ENCODE measurements around the gene KRTAP5-2. TPM values are rescaled to one million over a fixed set of nuclear protein-coding genes. Genes with fewer than 3 reads are reported as not detected.
"Not testable (repeated sequence)": the region's sequence is repeated elsewhere in the genome, so short reads cannot be mapped to it uniquely, and the experiment has no call there.

The KRTAP5-2 gene
- total RNA-seq, 1 donor from 2014 or later = not detected

DNA sequence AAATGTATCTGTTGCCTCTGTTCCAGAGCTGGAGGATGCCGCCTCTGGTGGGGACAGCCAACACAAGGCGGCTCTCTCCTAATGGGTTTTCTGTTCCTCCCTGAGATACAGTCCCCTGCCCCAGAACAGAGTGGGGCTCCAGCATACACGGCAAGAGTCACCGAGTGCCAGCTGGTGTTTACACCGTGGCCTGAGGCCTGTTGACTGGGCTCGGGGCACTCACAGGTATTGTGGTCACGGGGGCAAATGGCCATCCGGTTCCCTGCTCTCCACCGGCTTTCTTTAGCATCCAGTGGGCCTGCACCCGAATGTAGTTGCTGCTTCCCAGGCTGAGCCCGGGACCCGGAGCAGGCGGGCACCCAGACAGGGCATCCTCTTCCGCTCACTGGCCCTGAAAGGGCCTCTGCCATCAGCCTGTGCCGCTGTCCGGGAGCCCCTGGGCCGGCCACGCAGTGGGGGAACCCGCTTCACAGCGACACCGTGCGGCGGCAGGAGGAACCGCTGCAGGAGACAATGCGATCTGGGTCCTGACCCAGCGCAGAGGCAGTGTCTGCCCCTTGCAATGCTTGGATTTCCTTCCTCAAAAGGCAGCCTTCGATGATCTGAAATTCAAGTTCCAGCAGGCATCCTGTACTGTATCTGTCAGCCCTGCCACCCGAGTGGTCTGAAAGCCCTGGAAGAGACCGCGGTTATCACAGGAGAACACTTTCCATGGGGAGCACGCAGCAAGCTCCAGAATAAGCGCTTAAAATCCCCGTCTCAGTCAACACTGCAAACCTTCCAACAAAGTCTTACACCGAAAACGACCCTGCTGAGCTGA is 30.6 kb upstream of the KRTAP5-2 start:
- intact Hi-C loops (cut with micrococcal nuclease) = no loop called here

- intact Hi-C loops (cut with micrococcal nuclease) = no loop called here
These were observed 27.4 kb upstream of the KRTAP5-2 start for GRCh38 chr11:1625541-1625940.

GRCh38 chr11:1624621-1625020 is 26.5 kb upstream of the KRTAP5-2 start:
- intact Hi-C loops (cut with micrococcal nuclease) = no loop called here

DNA sequence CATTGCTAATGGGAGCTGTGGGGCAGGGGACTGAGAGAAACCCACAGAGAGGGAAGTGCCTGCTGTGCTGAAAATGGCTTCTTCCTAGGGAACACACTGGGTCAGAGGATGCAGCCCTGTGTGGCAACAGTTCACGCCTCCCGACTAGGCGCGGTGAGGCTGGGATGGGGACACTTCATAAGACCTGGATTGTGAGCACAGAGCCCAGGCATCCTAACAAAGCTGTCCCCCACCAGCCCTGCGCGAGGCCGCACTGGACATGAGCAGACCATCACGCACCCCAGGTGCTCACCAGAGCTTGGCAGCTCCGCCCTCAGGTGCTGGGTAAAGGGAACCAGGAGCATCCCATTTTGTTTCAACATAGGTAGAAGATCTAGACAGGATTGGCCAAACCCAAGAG is 25.6 kb upstream of the KRTAP5-2 start:
- intact Hi-C loops (cut with micrococcal nuclease) = no loop called here

GRCh38 chr11:1622086-1622485 is 24.0 kb upstream of the KRTAP5-2 start, which contains the start of gene KRTAP5-4:
TSS of gene KRTAP5-4 (minus strand) at chr11:1622138. CDS start at chr11:1622093, 45 bp downstream.
- intact Hi-C loops (cut with micrococcal nuclease) = no loop called here

- intact Hi-C loops (cut with micrococcal nuclease) = no loop called here
These were observed 21.4 kb upstream of the KRTAP5-2 start for GRCh38 chr11:1619449-1619848.

GRCh38 chr11:1618231-1618630 is 20.1 kb upstream of the KRTAP5-2 start:
- intact Hi-C loops (cut with micrococcal nuclease) = no loop called here

GRCh38 chr11:1608363-1608762 is 10.3 kb upstream of the KRTAP5-2 start, which contains the start of gene KRTAP5-3:
TSS of gene KRTAP5-3 (minus strand) at chr11:1608463. CDS start at chr11:1608385, 78 bp downstream.
- intact Hi-C loops (cut with micrococcal nuclease) = no loop called here

DNA sequence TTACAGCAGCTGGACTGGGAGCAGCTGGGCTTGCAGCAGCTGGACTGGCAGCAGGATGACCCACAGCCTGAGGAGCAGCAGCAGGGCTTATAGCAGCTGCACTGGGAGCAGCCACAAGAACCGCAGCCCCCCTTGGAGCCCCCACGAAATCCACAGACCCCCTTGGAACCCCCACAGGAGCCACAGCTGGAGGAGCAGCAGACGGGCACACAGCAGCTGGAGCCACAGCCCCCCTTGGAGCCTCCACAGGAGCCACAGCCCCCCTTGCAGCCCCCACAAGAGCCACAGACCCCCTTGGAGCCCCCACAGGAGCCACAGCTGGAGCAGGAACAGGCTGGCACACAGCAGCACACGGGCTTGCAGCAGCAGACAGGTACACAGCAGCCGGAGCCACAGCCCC is 9.8 kb upstream of the KRTAP5-2 start:
- intact Hi-C loops (cut with micrococcal nuclease) = not testable (repeated sequence)

DNA sequence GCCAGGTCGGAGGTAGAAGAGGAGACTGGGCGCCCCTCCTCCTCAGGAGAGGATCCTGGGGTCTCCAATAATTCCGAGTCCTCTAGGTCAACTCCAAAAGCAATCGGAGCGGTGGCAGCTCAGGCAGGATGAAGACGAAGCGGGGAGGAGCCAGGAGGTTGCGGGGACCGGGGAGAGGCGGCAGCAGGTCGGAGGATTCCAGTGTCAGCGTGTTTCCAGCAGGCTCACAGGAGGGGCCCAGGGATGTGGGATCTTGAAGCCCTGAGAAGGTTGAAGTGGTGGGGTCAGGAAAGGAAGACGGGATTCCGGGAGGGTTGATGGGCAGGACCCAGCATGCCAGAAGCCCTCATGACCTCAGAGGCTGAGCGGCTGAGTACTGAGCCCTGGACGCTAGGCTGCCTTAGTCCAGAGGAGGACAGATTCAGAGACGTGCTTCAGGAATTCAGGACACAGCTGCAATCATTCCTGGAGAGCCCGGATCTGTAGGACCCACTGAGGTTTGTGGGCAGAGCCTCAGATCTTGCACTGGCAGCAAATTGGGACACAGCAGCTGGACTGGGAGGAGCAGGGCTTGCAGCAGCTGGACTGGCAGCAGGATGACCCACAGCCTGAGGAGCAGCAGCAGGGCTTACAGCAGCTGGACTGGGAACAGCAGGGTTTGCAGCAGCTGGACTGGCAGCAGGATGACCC is 9.2 kb upstream of the KRTAP5-2 start:
- intact Hi-C loops (cut with micrococcal nuclease) = not testable (repeated sequence)

DNA sequence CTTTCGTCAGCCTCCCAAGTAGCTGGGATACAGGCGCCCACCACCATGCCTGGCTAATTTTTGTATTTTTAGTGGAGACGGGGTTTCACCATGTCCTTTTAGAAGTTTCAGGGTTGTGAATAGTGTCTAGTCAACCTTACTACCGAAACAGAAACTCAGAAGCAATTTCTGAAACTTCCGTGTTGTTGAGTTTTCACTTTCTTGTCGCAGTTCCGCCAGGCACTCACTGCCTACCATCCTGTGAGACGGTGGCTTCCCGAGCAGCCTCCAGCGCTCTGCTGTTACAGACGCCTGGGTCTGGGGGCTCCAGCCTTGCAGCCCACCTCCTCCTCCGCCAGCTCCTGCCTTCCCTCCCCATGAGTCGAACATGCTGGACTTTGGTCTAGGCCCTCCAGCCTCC is 7.8 kb upstream of the KRTAP5-2 start:
- intact Hi-C loops (cut with micrococcal nuclease) = not testable (repeated sequence)

DNA sequence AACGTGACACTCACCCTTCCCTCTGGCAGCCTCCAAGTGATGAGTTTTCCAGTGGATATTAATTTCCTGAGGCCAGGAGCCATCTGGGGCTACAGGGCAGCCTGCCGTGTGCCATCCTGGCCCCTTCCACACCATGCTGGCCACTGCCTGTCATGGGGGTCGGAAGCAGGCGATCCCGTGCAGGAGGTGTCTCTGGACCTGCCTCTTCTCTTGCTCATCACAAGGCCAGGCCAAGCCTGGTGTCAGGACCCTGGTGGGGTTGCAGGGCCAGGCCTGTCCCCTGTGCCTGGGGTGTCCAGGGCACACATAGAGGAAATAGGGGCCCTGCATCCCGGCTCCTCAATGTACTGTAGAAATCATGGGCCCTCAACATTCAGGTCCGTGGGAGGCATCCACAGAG is 6.6 kb upstream of the KRTAP5-2 start:
- intact Hi-C loops (cut with micrococcal nuclease) = no loop called here

GRCh38 chr11:1604181-1604580 is 6.1 kb upstream of the KRTAP5-2 start:
- intact Hi-C loops (cut with micrococcal nuclease) = no loop called here

DNA sequence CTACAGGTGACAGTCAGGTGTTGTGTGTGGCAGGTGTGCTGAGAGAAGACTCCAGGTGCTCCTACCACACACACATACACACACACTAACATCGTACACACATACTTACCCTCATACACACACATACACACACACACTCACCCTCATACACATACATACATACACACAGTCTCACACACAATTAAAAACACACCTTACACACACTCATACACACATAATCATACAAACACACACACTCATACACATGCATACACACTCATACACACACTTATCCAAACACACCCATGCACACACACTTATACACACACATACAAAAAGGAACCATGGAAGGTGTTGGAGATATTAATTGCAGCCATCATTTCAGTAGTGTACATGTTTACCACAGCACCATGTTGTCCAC is 5.5 kb upstream of the KRTAP5-2 start:
- intact Hi-C loops (cut with micrococcal nuclease) = no loop called here

- intact Hi-C loops (cut with micrococcal nuclease) = not testable (repeated sequence)
These were observed 3.6 kb upstream of the KRTAP5-2 start for GRCh38 chr11:1601663-1602062.

GRCh38 chr11:1600626-1601025 is 2.5 kb upstream of the KRTAP5-2 start:
- intact Hi-C loops (cut with micrococcal nuclease) = no loop called here

DNA sequence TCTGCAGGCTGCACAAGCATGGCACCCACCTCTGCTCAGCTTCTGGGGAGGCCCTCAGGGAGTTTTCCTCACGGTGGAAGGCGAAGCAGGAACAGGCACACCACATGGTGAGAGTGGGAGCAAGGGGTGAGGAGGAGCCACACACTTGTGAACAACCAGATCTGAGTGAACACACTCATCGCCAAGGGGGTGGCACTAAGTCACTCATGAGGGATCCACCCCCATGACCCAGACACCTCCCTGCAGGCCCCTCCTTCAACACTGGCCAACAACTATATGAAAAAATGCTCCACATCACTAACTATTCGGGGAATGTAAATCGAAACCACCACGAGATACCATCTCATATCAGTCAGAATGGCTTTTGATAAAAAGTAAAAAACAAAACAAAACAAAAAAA is 722 bp upstream of the KRTAP5-2 start:
- intact Hi-C loops (cut with micrococcal nuclease) = no loop called here

DNA sequence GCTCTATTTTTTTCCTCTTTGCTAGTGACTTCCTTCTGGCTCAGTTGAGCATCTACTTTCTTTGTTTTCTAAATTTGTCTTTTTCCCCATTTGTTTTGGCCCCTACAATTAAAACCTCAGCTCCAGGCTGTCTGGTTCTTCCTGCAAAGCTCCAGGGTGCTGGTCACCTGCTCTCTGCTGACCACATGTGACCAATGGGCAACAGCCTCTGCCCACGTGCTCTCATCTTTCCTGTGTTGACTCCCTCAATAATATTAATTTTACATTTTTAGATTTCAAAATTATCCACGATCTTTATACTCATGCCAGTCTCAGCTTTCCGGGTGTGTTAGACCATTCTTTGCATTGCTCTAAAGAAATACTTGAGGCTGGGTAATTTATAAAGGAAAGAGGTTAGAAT is 312 bp upstream of the KRTAP5-2 start:
- intact Hi-C loops (cut with micrococcal nuclease) = not testable (repeated sequence)

GRCh38 chr11:1597331-1597993 is 632 bp downstream of the KRTAP5-2 start:
- intact Hi-C loops (cut with micrococcal nuclease) = no loop called here

GRCh38 chr11:1596576-1597121 is 1.4 kb downstream of the KRTAP5-2 start:
- intact Hi-C loops (cut with micrococcal nuclease) = not testable (repeated sequence)

GRCh38 chr11:1595994-1596575 is 2.0 kb downstream of the KRTAP5-2 start:
- intact Hi-C loops (cut with micrococcal nuclease) = not testable (repeated sequence)
